Measurements from ENCODE around the gene GBA2. TPM values are rescaled to one million over a fixed set of nuclear protein-coding genes. Genes with fewer than 3 reads are reported as not detected.

GBA2 gene
- polyA plus RNA-seq, 1 donor (not counting 4 experiments of a cell fraction or from before 2014, with no cell fraction given) = 31.7 TPM

- H3K4me1 ChIP-seq (ENCODE audit: control insufficient read depth, extremely low read depth, insufficient read depth, low read length) = peaks cover 16% of the 10 kb centered on the region
- FAIRE-seq = no peak
- peak overlapping the region; percentile 20 for H2AFZ ChIP-seq (ENCODE audit: control insufficient read depth, low read length)
These were observed 58.8 kb downstream of the GBA2 start for GRCh38 chr9:35690294-35690613.

GRCh38 chr9:35689542-35690293, 59.3 kb downstream of the GBA2 start, which contains the start of gene TPM2:
TPM2 (minus strand) TSS chr9:35689925; CDS start chr9:35689817, 108 bp downstream.
- H3K79me2 ChIP-seq (ENCODE audit: control insufficient read depth, insufficient read depth, low read length) = no peaks in the 10 kb centered on the region
- no peak for DNase-seq (ENCODE audit: low read depth, low spot score)

More at GRCh38 chr9:35690294-35690613, 58.8 kb downstream of the GBA2 start:
- dilution Hi-C loops (cut with MboI; ENCODE audit: extremely low pct_ligation_motif_present, low sequenced_read_pairs) = no loop called here
- Histone ChIP-seq H4K20me1 (ENCODE audit: control insufficient read depth, extremely low read depth, insufficient read depth, low read length) (no peaks in the 10 kb centered on the region), H3K9me1 (ENCODE audit: control insufficient read depth, extremely low read depth, insufficient read depth, low read length) (no peaks in the 10 kb centered on the region), H3K4me2 (ENCODE audit: control insufficient read depth, extremely low read depth, insufficient read depth, low read depth, low read length) (peak overlapping the region; percentile 67), H3K9ac (ENCODE audit: control insufficient read depth, extremely low read depth, insufficient read depth, low read length) (peak overlapping the region; percentile 61), H3K27ac (ENCODE audit: control insufficient read depth, insufficient read depth, low read length) (no peak overlapping the region), H3K4me3 (ENCODE audit: control insufficient read depth in 2 of 3, extremely low read depth in 1 of 3, insufficient read depth in 2 of 3, low read depth in 1 of 3, low read length in 3 of 3) (peak overlapping the region; percentile 50 to 72 (median 66)), H3K36me3 (ENCODE audit: control insufficient read depth in 2 of 2, extremely low read depth in 1 of 2, insufficient read depth in 2 of 2, low read length in 2 of 2) (peaks cover 0 to 2% of the 10 kb centered on the region in 2 experiments), H3K9me3 (ENCODE audit: control insufficient read depth, low read depth, low read length) (no peaks in the 10 kb centered on the region), H3K79me2 (ENCODE audit: control insufficient read depth, insufficient read depth, low read length) (no peaks in the 10 kb centered on the region), H3K27me3 (ENCODE audit: control insufficient read depth, extremely low read depth, insufficient read depth, low read length) (no peaks in the 10 kb centered on the region)
- TF ChIP-seq EZH2 (IDR thresholded peaks at IDR 0.05; ENCODE audit: low read length) (no peak), CTCF (optimal IDR thresholded peaks at IDR 0.05 in 1 of 3, IDR thresholded peaks at IDR 0.05 in 1 of 3, conservative IDR thresholded peaks at IDR 0.05 in 1 of 3; ENCODE audit: extremely low read depth in 1 of 3, insufficient read depth in 2 of 3, low read length in 3 of 3) (no peak)
- no peak for DNase-seq (ENCODE audit: low read depth, low spot score)

More at GRCh38 chr9:35689542-35690293, 59.3 kb downstream of the GBA2 start, which contains the start of gene TPM2:
- no peak for FAIRE-seq
- Histone ChIP-seq H3K9me1 (ENCODE audit: control insufficient read depth, extremely low read depth, insufficient read depth, low read length) (no peaks in the 10 kb centered on the region), H3K9me3 (ENCODE audit: control insufficient read depth, low read depth, low read length) (no peaks in the 10 kb centered on the region), H3K27me3 (ENCODE audit: control insufficient read depth, extremely low read depth, insufficient read depth, low read length) (no peaks in the 10 kb centered on the region), H3K4me3 (ENCODE audit: control insufficient read depth in 2 of 3, extremely low read depth in 1 of 3, insufficient read depth in 2 of 3, low read depth in 1 of 3, low read length in 3 of 3) (peak within 1 kb of the TSS; percentile 50 to 72 (median 66)), H3K27ac (ENCODE audit: control insufficient read depth, insufficient read depth, low read length) (peak within 1 kb of the TSS; percentile 59), H2AFZ (ENCODE audit: control insufficient read depth, low read length) (peak within 1 kb of the TSS; percentile 60), H3K4me1 (ENCODE audit: control insufficient read depth, extremely low read depth, insufficient read depth, low read length) (peaks cover 16% of the 10 kb centered on the region), H4K20me1 (ENCODE audit: control insufficient read depth, extremely low read depth, insufficient read depth, low read length) (no peaks in the 10 kb centered on the region), H3K4me2 (ENCODE audit: control insufficient read depth, extremely low read depth, insufficient read depth, low read depth, low read length) (peak within 1 kb of the TSS; percentile 73), H3K36me3 (ENCODE audit: control insufficient read depth in 2 of 2, extremely low read depth in 1 of 2, insufficient read depth in 2 of 2, low read length in 2 of 2) (peaks cover 0 to 4% of the 10 kb centered on the region in 2 experiments), H3K9ac (ENCODE audit: control insufficient read depth, extremely low read depth, insufficient read depth, low read length) (peak within 1 kb of the TSS; percentile 61)
- TF ChIP-seq CTCF (optimal IDR thresholded peaks at IDR 0.05 in 1 of 3, IDR thresholded peaks at IDR 0.05 in 1 of 3, conservative IDR thresholded peaks at IDR 0.05 in 1 of 3; ENCODE audit: extremely low read depth in 1 of 3, insufficient read depth in 2 of 3, low read length in 3 of 3) (no peak), EZH2 (IDR thresholded peaks at IDR 0.05; ENCODE audit: low read length) (no peak)
- dilution Hi-C loops (cut with MboI; ENCODE audit: extremely low pct_ligation_motif_present, low sequenced_read_pairs) = no loop called here
